Measurements from ENCODE around the gene MEIS3. TPM values are rescaled to one million over a fixed set of nuclear protein-coding genes. Genes with fewer than 3 reads are reported as not detected.

MEIS3 gene
- total RNA-seq, 1 experiment from 2014 or later: 9.6 TPM

- POLR2A ChIA-PET (ENCODE audit: low non-redundant PET): no interaction called here
- no peaks in the 10 kb centered on the region for H3K36me3 ChIP-seq (ENCODE audit: insufficient read depth, low read length, poor library complexity, severe bottlenecking)
- CTCF ChIA-PET: no interaction called here
- TF ChIP-seq EZH2 (IDR thresholded peaks at IDR 0.05; ENCODE audit: borderline replicate concordance, low read depth, low read length, poor library complexity, severe bottlenecking) (no peak), CTCF (conservative IDR thresholded peaks at IDR 0.05; ENCODE audit: low read depth, low read length) (no peak)
- no peaks in the 10 kb centered on the region for H3K4me1 ChIP-seq (ENCODE audit: insufficient read depth, low read length, poor library complexity, severe bottlenecking)
- no peaks in the 10 kb centered on the region for H3K9me3 ChIP-seq (ENCODE audit: low read depth, low read length, poor library complexity, severe bottlenecking)
- no TSS peak for BruUV-seq (replicated peaks)
- no peaks in the 10 kb centered on the region for H3K27me3 ChIP-seq (replicated peaks; ENCODE audit: insufficient read depth, low read depth, low read length, poor library complexity)
- no peak for DNase-seq (ENCODE audit: low spot score)
- no peak overlapping the region for H3K4me3 ChIP-seq (ENCODE audit: low read depth, low read length, poor library complexity, severe bottlenecking)
- intact Hi-C loops (cut with micrococcal nuclease; ENCODE audit: unreplicated experiment): no loop called here
- no peak overlapping the region for H3K27ac ChIP-seq (ENCODE audit: low read depth, low read length, poor library complexity, severe bottlenecking)
These were observed 45.5 kb upstream of the MEIS3 start for GRCh38 chr19:47464675-47465419.

DNA sequence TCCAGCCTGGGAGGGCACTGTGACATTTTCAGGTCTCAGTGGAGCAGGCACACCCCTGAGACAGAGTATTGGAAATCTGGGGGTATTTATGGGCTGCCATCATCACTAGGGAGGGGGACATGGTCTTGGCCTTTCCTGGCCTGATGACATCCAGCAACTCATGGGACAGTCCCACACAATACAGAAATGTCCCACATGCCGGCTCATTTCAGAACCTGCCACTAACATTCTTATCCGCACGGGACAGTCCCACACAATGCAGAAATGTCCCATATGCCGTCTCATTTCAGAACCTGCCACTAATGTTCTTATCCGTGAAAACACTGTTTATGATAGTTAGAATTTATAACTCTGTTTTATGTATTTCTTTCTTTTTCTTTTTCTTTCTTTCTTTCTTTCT lies 42.5 kb upstream of the MEIS3 start:
- TF ChIP-seq CTCF (conservative IDR thresholded peaks at IDR 0.05; ENCODE audit: low read depth, low read length) (no peak), EZH2 (IDR thresholded peaks at IDR 0.05; ENCODE audit: borderline replicate concordance, low read depth, low read length, poor library complexity, severe bottlenecking) (no peak)
- no TSS peak for BruUV-seq (replicated peaks)
- H3K4me1 ChIP-seq (ENCODE audit: insufficient read depth, low read length, poor library complexity, severe bottlenecking): no peaks in the 10 kb centered on the region
- intact Hi-C loops (cut with micrococcal nuclease; ENCODE audit: unreplicated experiment): no loop called here
- CTCF ChIA-PET: no interaction called here
- H3K4me3 ChIP-seq (ENCODE audit: low read depth, low read length, poor library complexity, severe bottlenecking): no peak overlapping the region
- no peaks in the 10 kb centered on the region for H3K36me3 ChIP-seq (ENCODE audit: insufficient read depth, low read length, poor library complexity, severe bottlenecking)
- POLR2A ChIA-PET (ENCODE audit: low non-redundant PET): no interaction called here
- H3K27me3 ChIP-seq (replicated peaks; ENCODE audit: insufficient read depth, low read depth, low read length, poor library complexity): no peaks in the 10 kb centered on the region
- no peak overlapping the region for H3K27ac ChIP-seq (ENCODE audit: low read depth, low read length, poor library complexity, severe bottlenecking)
- no peak for DNase-seq (ENCODE audit: low spot score)
- no peaks in the 10 kb centered on the region for H3K9me3 ChIP-seq (ENCODE audit: low read depth, low read length, poor library complexity, severe bottlenecking)

DNA sequence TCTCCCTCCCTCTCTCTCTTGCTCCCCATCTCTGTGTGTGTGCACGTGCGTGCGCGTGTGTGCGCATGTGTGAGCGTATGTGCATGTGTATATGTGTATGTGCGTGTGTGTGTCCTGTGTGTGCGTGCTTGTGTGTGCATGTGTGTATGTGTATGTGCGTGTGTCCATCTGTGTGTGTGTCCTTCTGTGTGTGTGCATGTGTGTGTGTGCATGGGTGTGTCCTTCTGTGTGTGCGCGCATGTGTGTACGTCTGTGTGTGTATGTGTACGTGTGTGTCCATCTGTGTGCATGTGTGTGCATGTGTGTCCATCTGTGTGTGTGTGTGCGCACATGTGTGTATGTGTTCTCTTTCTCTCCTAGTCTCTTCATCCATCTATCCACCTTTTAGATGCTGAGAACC lies 40.1 kb upstream of the MEIS3 start:
- no peaks in the 10 kb centered on the region for H3K4me1 ChIP-seq (ENCODE audit: insufficient read depth, low read length, poor library complexity, severe bottlenecking)
- H3K4me3 ChIP-seq (ENCODE audit: low read depth, low read length, poor library complexity, severe bottlenecking): no peak overlapping the region
- no peaks in the 10 kb centered on the region for H3K27me3 ChIP-seq (replicated peaks; ENCODE audit: insufficient read depth, low read depth, low read length, poor library complexity)
- H3K9me3 ChIP-seq (ENCODE audit: low read depth, low read length, poor library complexity, severe bottlenecking): peaks cover 8% of the 10 kb centered on the region
- CTCF ChIA-PET: no interaction called here
- TF ChIP-seq EZH2 (IDR thresholded peaks at IDR 0.05; ENCODE audit: borderline replicate concordance, low read depth, low read length, poor library complexity, severe bottlenecking) (no peak), CTCF (conservative IDR thresholded peaks at IDR 0.05; ENCODE audit: low read depth, low read length) (no peak)
- H3K27ac ChIP-seq (ENCODE audit: low read depth, low read length, poor library complexity, severe bottlenecking): no peak overlapping the region
- H3K36me3 ChIP-seq (ENCODE audit: insufficient read depth, low read length, poor library complexity, severe bottlenecking): no peaks in the 10 kb centered on the region
- POLR2A ChIA-PET (ENCODE audit: low non-redundant PET): no interaction called here
- no TSS peak for BruUV-seq (replicated peaks)
- intact Hi-C loops (cut with micrococcal nuclease; ENCODE audit: unreplicated experiment): no loop called here
- DNase-seq (ENCODE audit: low spot score): no peak

Measured in A673 (cell line).